H9 (cell line): ENCODE measurements around the gene SECISBP2. TPM values are rescaled to one million over a fixed set of nuclear protein-coding genes. Genes with fewer than 3 reads are reported as not detected.

ENCODE experiments used
- DNase-seq: peaks from one replicate; pipeline ENCODE4 v3.0.0-alpha.2; 2017
- H2AFZ ChIP-seq: one replicate; pipeline ENCODE4 v1.6.1; 2013; ENCODE audit warnings: mild to moderate bottlenecking, low read length, control low read depth, moderate library complexity
- H2AK5ac ChIP-seq: 2 replicates; pipeline ENCODE4 v1.6.1; 2013; ENCODE audit warnings: low read length, control low read depth, mixed read lengths; ENCODE audit not compliant: insufficient read length
- H2BK120ac ChIP-seq: one replicate; pipeline ENCODE4 v1.6.1; 2013; ENCODE audit warnings: low read depth, mild to moderate bottlenecking, low read length, control low read depth, inconsistent platforms; ENCODE audit not compliant: poor library complexity, severe bottlenecking
- H2BK12ac ChIP-seq: 2 replicates; pipeline ENCODE4 v1.6.1; 2013; ENCODE audit warnings: low read length, control low read depth, mixed read lengths, low read depth; ENCODE audit not compliant: insufficient read length
- H2BK15ac ChIP-seq: 2 replicates; pipeline ENCODE4 v1.6.1; 2013; ENCODE audit warnings: low read depth, low read length, control low read depth
- H2BK20ac ChIP-seq: one replicate; pipeline ENCODE4 v1.6.1; 2013; ENCODE audit warnings: low read depth, mild to moderate bottlenecking, low read length, control low read depth, inconsistent platforms; ENCODE audit not compliant: poor library complexity, severe bottlenecking
- H2BK5ac ChIP-seq: 2 replicates; pipeline ENCODE4 v1.6.1; 2013; ENCODE audit warnings: low read length, control low read depth, mixed read lengths; ENCODE audit not compliant: insufficient read length
- H3K14ac ChIP-seq: 2 replicates; pipeline ENCODE4 v1.6.1; 2013; ENCODE audit warnings: low read length, control low read depth; ENCODE audit not compliant: insufficient read depth
- H3K18ac ChIP-seq: 2 replicates; pipeline ENCODE4 v1.6.1; 2013; ENCODE audit warnings: low read depth, mild to moderate bottlenecking, mixed read lengths, low read length, control low read depth; ENCODE audit not compliant: insufficient read length
- H3K23ac ChIP-seq: 2 replicates; pipeline ENCODE4 v1.6.1; 2013; ENCODE audit warnings: low read length, control low read depth, mixed read lengths, low read depth; ENCODE audit not compliant: insufficient read length
- H3K23me2 ChIP-seq: 2 replicates; pipeline ENCODE4 v1.6.1; 2013; ENCODE audit warnings: low read depth, mild to moderate bottlenecking, mixed read lengths, low read length, control low read depth; ENCODE audit not compliant: insufficient read length, poor library complexity, severe bottlenecking
- H3K27ac ChIP-seq: 2 replicates; pipeline ENCODE4 v1.5.1; 2013; ENCODE audit warnings: low read length, control low read depth, mixed read lengths, low read depth; ENCODE audit not compliant: insufficient read length
- H3K27me3 ChIP-seq: 2 replicates; pipeline ENCODE4 v1.6.1; 2013; ENCODE audit warnings: low read length, control low read depth, inconsistent platforms; ENCODE audit not compliant: insufficient read depth
- H3K4ac ChIP-seq: 2 replicates; pipeline ENCODE4 v1.6.1; 2013; ENCODE audit warnings: low read depth, mild to moderate bottlenecking, control low read depth, inconsistent platforms, low read length, moderate library complexity
- H3K4me1 ChIP-seq: 2 replicates; pipeline ENCODE4 v1.6.1; 2013; ENCODE audit warnings: low read length, control low read depth, inconsistent platforms; ENCODE audit not compliant: insufficient read depth
- H3K4me2 ChIP-seq: 2 replicates; pipeline ENCODE4 v1.6.1; 2013; ENCODE audit warnings: low read length, control low read depth, mixed read lengths; ENCODE audit not compliant: insufficient read length, insufficient read depth
- H3K56ac ChIP-seq: 2 replicates; pipeline ENCODE4 v1.6.1; 2013; ENCODE audit warnings: low read depth, mild to moderate bottlenecking, mixed read lengths, low read length, control low read depth; ENCODE audit not compliant: insufficient read length
- H3K79me1 ChIP-seq: 2 replicates; pipeline ENCODE4 v1.6.1; 2013; ENCODE audit warnings: low read depth, mild to moderate bottlenecking, moderate library complexity, low read length, control low read depth, inconsistent platforms; ENCODE audit not compliant: insufficient read depth, poor library complexity, severe bottlenecking
- H3K79me2 ChIP-seq: 2 replicates; pipeline ENCODE4 v1.6.1; 2013; ENCODE audit warnings: low read length, control low read depth, inconsistent platforms; ENCODE audit not compliant: insufficient read depth
- H3K9ac ChIP-seq: 2 replicates; pipeline ENCODE4 v1.6.1; 2013; ENCODE audit warnings: low read length, control low read depth, mixed read lengths; ENCODE audit not compliant: insufficient read length; ENCODE audit errors: extremely low read depth
- H3K9me3 ChIP-seq: one replicate; pipeline ENCODE4 v1.6.1; 2013; ENCODE audit warnings: low read depth, low read length, inconsistent platforms; ENCODE audit not compliant: control insufficient read depth
- H3T11ph ChIP-seq: one replicate; pipeline ENCODE4 v1.6.1; 2013; ENCODE audit warnings: mild to moderate bottlenecking, low read length, control low read depth, inconsistent platforms
- H4K20me1 ChIP-seq: one replicate; pipeline ENCODE4 v1.6.1; 2013; ENCODE audit not compliant: control insufficient read depth, insufficient read length, insufficient read depth
- H4K5ac ChIP-seq: 2 replicates; pipeline ENCODE4 v1.6.1; 2013; ENCODE audit warnings: low read depth, mild to moderate bottlenecking, mixed read lengths, low read length, control low read depth; ENCODE audit not compliant: insufficient read length
- H4K8ac ChIP-seq: replicated peaks from 2 replicates; pipeline ENCODE4 v1.6.1; 2013; ENCODE audit warnings: low read length, control low read depth, mixed read lengths, low read depth; ENCODE audit not compliant: insufficient read length
- H4K91ac ChIP-seq: 2 replicates; pipeline ENCODE4 v1.6.1; 2013; ENCODE audit warnings: low read depth, mild to moderate bottlenecking, moderate library complexity, mixed read lengths, low read length, control low read depth; ENCODE audit not compliant: insufficient read length
- H3K27ac Mint-ChIP-seq, 3 experiments: 2 replicates in 2 of 3; 3 replicates in 1 of 3; pipeline ENCODE4 v1.8.0; 2020 to 2021; ENCODE audit warnings: mixed read lengths in 3 of 3, mild to moderate bottlenecking in 1 of 3, moderate library complexity in 1 of 3
- H3K27me3 Mint-ChIP-seq: 2 replicates; pipeline ENCODE4 v1.8.0; 2021; ENCODE audit warnings: low read depth, mild to moderate bottlenecking, moderate library complexity, mixed read lengths
- H3K36me3 Mint-ChIP-seq, 3 experiments: 2 replicates in 2 of 3; 3 replicates in 1 of 3; pipeline ENCODE4 v1.8.0; 2020 to 2021; ENCODE audit warnings: low read depth in 3 of 3, mixed read lengths in 3 of 3; ENCODE audit not compliant: insufficient read depth in 1 of 3
- H3K4me1 Mint-ChIP-seq, 2 experiments: 2 replicates each; pipeline ENCODE4 v1.8.0; 2020; ENCODE audit warnings: mixed read lengths in 2 of 2
- H3K4me3 Mint-ChIP-seq, 2 experiments: 2 replicates in 1 of 2; 3 replicates in 1 of 2; pipeline ENCODE4 v1.8.0; 2020 to 2021; ENCODE audit warnings: mild to moderate bottlenecking in 2 of 2, mixed read lengths in 2 of 2, moderate library complexity in 1 of 2
- H3K9me3 Mint-ChIP-seq, 2 experiments: 2 replicates in 1 of 2; 3 replicates in 1 of 2; pipeline ENCODE4 v1.8.0; 2020; ENCODE audit warnings: mild to moderate bottlenecking in 2 of 2, mixed read lengths in 2 of 2, moderate library complexity in 1 of 2
- WGBS: extraction: QIAGEN DNeasy Blood & Tissue Kit; methylation state at CpG from one replicate; pipeline ENCODE4 v1.1.7; 2013; ENCODE audit warnings: missing lambda C conversion rate, low lambda C conversion rate, mixed read lengths; ENCODE audit not compliant: insufficient read length; ENCODE audit errors: extremely low coverage; 5-methylcytosine and 5-hydroxymethylcytosine counted together
- total RNA-seq: library from RNA; stranded (reverse); gene quantifications from 2 replicates; pipeline ENCODE4 v1.2.1, GENCODE V29; 2021
- TF ChIP-seq, protein P1 (sequence below): fragments of 200-600 bp; sonication (generic); conservative IDR thresholded peaks from 3 replicates; pipeline ENCODE4 v1.8.0; 2021; ENCODE audit warnings: antibody characterized with exemption, mild to moderate bottlenecking

Gene SECISBP2
- total RNA-seq, 1 experiment from 2014 or later, result 62.7 TPM

DNA sequence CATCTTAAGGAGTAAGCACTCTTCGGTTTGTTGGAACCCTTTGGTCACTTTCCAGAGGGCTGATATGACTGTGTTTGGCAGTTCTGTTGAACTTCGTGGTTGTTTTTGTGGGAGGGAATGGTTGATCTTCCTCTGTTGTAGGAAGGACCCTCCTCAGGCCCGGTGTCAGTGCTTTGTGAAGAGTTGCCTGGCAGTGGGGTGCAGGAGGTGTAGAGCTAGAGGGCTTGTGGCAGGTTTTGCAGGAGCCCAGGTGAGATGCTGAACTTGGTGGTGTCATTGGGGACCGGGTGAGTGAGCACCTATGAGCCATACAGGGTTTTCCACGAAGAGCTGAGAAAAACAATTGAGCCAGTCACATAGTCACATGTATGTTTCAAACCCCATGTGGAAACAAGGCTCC, 27.2 kb downstream of the SECISBP2 start:
- H2BK12ac ChIP-seq, result no peak overlapping the region
- no peak overlapping the region for H3K18ac ChIP-seq
- H3K79me1 ChIP-seq, result no peaks in the 10 kb centered on the region
- no peak overlapping the region for H2AFZ ChIP-seq
- Mint-ChIP-seq H3K27me3 (no peaks in the 10 kb centered on the region), H3K4me3 (no peak overlapping the region), H3K27ac (no peak overlapping the region), H3K36me3 (peaks cover 58 to 96% (median 94%) of the 10 kb centered on the region in 3 experiments; a peak in 6 of 7 replicates), H3K9me3 (no peaks in the 10 kb centered on the region), H3K4me1 (no peaks in the 10 kb centered on the region)
- H2AK5ac ChIP-seq, result no peak overlapping the region
- H3K4me1 ChIP-seq, result no peaks in the 10 kb centered on the region
- no peak overlapping the region for H4K8ac ChIP-seq
- no peak overlapping the region for H4K91ac ChIP-seq
- no peak overlapping the region for H3K4ac ChIP-seq
- H3K9me3 ChIP-seq, result no peaks in the 10 kb centered on the region
- H3K23me2 ChIP-seq, result no peaks in the 10 kb centered on the region
- no peak overlapping the region for H3T11ph ChIP-seq
- no peak overlapping the region for H2BK20ac ChIP-seq
- H2BK5ac ChIP-seq, result no peak overlapping the region
- no peak overlapping the region for H3K14ac ChIP-seq
- no peak overlapping the region for H3K9ac ChIP-seq
- WGBS, result no CpG with 5 or more reads among the region's 5 CpGs
- H3K4me2 ChIP-seq, result no peak overlapping the region
- no peak overlapping the region for H2BK120ac ChIP-seq
- H3K27ac ChIP-seq, result no peak overlapping the region
- H2BK15ac ChIP-seq, result no peak overlapping the region
- TF ChIP-seq, protein P1, sequence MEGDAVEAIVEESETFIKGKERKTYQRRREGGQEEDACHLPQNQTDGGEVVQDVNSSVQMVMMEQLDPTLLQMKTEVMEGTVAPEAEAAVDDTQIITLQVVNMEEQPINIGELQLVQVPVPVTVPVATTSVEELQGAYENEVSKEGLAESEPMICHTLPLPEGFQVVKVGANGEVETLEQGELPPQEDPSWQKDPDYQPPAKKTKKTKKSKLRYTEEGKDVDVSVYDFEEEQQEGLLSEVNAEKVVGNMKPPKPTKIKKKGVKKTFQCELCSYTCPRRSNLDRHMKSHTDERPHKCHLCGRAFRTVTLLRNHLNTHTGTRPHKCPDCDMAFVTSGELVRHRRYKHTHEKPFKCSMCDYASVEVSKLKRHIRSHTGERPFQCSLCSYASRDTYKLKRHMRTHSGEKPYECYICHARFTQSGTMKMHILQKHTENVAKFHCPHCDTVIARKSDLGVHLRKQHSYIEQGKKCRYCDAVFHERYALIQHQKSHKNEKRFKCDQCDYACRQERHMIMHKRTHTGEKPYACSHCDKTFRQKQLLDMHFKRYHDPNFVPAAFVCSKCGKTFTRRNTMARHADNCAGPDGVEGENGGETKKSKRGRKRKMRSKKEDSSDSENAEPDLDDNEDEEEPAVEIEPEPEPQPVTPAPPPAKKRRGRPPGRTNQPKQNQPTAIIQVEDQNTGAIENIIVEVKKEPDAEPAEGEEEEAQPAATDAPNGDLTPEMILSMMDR, result no peak
- no peak overlapping the region for H3K56ac ChIP-seq
- no peak overlapping the region for H3K23ac ChIP-seq
- H3K79me2 ChIP-seq, result no peaks in the 10 kb centered on the region
- no peak overlapping the region for H4K5ac ChIP-seq
- no peaks in the 10 kb centered on the region for H3K27me3 ChIP-seq
- H4K20me1 ChIP-seq, result no peaks in the 10 kb centered on the region
- DNase-seq, result no peak
